Activated CD8-positive, alpha-beta T cell treated with anti-CD3 and anti-CD28 coated beads for 36 hours (primary cell): ENCODE data around the gene CSF1. TPM values are rescaled to one million over a fixed set of nuclear protein-coding genes. Genes with fewer than 3 reads are reported as not detected.

Experiments used
- ATAC-seq: fragments of 200-7000 bp; cut with Tn5 transposase; one replicate; pipeline ENCODE4 v1.10.0; 2021; ENCODE audit warnings: mild to moderate bottlenecking, moderate library complexity
- CTCF ChIA-PET: fragments of 350-600 bp; sonication (Branson Sonifier 250); formaldehyde crosslinking; loops from one replicate; lab custom pipeline; 2021; ENCODE audit warnings: antibody characterized with exemption; lab: Charles Lee
- POLR2A ChIA-PET: fragments of 350-600 bp; sonication (Branson Sonifier 250); formaldehyde crosslinking; loops from one replicate; lab custom pipeline; 2021; ENCODE audit warnings: antibody characterized with exemption; lab: Charles Lee
- DNase-seq: peaks from one replicate; pipeline ENCODE4 v3.0.0-alpha.2; 2020
- H3K27ac Mint-ChIP-seq: one replicate; pipeline ENCODE4 v1.8.0; 2021; ENCODE audit warnings: mild to moderate bottlenecking, mixed read lengths
- H3K27me3 Mint-ChIP-seq: one replicate; pipeline ENCODE4 v1.8.0; 2021; ENCODE audit warnings: mixed read lengths
- H3K36me3 Mint-ChIP-seq: one replicate; pipeline ENCODE4 v1.8.0; 2021; ENCODE audit warnings: low read depth, mixed read lengths
- H3K4me1 Mint-ChIP-seq: one replicate; pipeline ENCODE4 v1.8.0; 2021; ENCODE audit warnings: low read depth, mixed read lengths
- H3K4me3 Mint-ChIP-seq: one replicate; pipeline ENCODE4 v1.8.0; 2021; ENCODE audit warnings: mild to moderate bottlenecking, moderate library complexity, mixed read lengths
- H3K9me3 Mint-ChIP-seq: one replicate; pipeline ENCODE4 v1.8.0; 2021; ENCODE audit warnings: mixed read lengths
- intact Hi-C: fragments of 100-400 bp; cut with micrococcal nuclease; formaldehyde crosslinking; loops from one replicate; pipeline ENCODE4 v1.10.0; 2022
- total RNA-seq, 2 experiments: library from RNA; stranded (reverse); gene quantifications; one replicate each; pipeline ENCODE4 v1.2.3, GENCODE V29; 2021
- TF ChIP-seq, protein P1 (sequence below): fragments of 200-600 bp; IDR thresholded peaks from one replicate; pipeline ENCODE4 v1.8.0; 2022; ENCODE audit warnings: antibody characterized with exemption, mild to moderate bottlenecking

The CSF1 gene
- total RNA-seq, 2 experiments from 2014 or later: 28.3 to 33.3 TPM

DNA sequence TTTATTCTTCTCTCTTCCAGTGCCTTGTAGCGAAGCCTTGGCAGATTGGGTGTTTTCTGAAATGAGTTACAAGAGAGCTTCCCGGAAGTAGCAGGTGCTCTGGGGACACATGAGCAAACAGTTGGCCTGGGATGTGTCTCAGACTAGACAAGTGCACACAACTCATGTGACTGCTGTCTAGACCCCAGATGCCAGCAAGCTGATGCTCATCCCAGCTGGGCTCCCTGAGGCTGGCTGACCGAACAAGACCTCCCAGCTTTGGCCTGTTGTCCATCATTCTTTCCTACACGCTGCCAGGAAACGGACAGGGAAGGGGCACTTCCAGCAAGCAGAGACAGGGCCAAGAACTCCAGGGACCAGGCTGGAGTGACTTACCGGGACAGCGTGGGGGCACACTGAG lies 18.7 kb upstream of the CSF1 start:
- H3K36me3 Mint-ChIP-seq: no peaks in the 10 kb centered on the region
- intact Hi-C loops: no loop called here
- no peak overlapping the region for H3K4me3 Mint-ChIP-seq
- DNase-seq: no peak
- POLR2A ChIA-PET: interaction anchor here (1.2 to 2.5 kb wide), 5 partner anchors 10 to 90 kb away, joined by 3 to 11 read pairs (median 9); no protein-coding TSS in a partner anchor
- no peaks in the 10 kb centered on the region for H3K27me3 Mint-ChIP-seq
- peaks cover 34% of the 10 kb centered on the region for H3K4me1 Mint-ChIP-seq
- CTCF ChIA-PET: interaction anchor here (0.7 kb wide), 1 partner anchor 101 kb away, joined by 3 read pairs; no protein-coding TSS in a partner anchor
- TF ChIP-seq, protein P1, sequence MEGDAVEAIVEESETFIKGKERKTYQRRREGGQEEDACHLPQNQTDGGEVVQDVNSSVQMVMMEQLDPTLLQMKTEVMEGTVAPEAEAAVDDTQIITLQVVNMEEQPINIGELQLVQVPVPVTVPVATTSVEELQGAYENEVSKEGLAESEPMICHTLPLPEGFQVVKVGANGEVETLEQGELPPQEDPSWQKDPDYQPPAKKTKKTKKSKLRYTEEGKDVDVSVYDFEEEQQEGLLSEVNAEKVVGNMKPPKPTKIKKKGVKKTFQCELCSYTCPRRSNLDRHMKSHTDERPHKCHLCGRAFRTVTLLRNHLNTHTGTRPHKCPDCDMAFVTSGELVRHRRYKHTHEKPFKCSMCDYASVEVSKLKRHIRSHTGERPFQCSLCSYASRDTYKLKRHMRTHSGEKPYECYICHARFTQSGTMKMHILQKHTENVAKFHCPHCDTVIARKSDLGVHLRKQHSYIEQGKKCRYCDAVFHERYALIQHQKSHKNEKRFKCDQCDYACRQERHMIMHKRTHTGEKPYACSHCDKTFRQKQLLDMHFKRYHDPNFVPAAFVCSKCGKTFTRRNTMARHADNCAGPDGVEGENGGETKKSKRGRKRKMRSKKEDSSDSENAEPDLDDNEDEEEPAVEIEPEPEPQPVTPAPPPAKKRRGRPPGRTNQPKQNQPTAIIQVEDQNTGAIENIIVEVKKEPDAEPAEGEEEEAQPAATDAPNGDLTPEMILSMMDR: no peak
- ATAC-seq: no peak
- H3K27ac Mint-ChIP-seq: no peak overlapping the region
- no peaks in the 10 kb centered on the region for H3K9me3 Mint-ChIP-seq

DNA sequence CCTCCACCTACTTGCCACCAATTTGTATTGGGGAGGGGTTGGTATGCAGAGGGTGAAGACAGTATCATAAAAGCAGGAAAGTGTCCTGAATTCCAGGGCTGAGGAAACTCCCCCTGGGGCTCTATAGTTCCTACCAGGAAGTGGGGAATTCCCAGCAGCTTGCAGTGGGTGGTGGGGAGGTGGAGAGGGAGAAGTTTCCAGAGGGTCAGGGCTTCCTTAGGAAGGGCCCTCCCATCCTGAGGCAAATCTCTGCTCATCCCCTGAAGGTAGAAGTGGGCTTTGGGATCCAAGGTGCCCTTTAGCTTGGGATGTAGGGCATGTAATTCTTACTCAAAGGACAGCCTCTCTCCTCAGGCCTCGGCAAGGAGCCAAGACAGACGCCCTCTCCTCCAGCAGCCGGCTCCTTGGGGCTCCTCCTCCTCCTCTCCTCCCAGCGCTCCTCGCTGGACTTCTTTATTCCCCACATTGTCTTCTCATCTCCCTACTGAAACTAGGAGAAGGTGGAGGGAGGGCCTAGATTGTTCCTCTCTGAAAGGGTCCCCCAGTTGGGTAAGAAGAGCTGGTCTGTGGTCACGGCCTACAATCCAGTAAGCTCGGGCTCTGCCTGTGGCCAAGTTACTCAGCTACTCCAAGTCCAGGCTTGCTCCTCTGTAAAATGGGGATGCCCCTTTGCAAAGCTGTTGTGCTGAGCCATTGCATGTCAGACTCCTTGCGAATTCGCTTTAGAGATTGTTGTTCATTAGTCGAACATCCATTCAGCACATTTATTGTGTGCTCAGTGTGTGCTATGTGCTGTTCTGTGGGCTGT lies 17.9 kb upstream of the CSF1 start:
- ATAC-seq: no peak
- H3K4me1 Mint-ChIP-seq: peaks cover 34% of the 10 kb centered on the region
- POLR2A ChIA-PET: interaction anchor here (1.2 to 2.3 kb wide), 2 partner anchors 11 to 91 kb away, joined by 5 to 9 read pairs; no protein-coding TSS in a partner anchor
- no peaks in the 10 kb centered on the region for H3K36me3 Mint-ChIP-seq
- no peak overlapping the region for H3K27ac Mint-ChIP-seq
- intact Hi-C loops: no loop called here
- no peak overlapping the region for H3K4me3 Mint-ChIP-seq
- CTCF ChIA-PET: interaction anchor here (0.7 kb wide), 1 partner anchor 102 kb away, joined by 3 read pairs; no protein-coding TSS in a partner anchor
- no peaks in the 10 kb centered on the region for H3K9me3 Mint-ChIP-seq
- TF ChIP-seq, protein P1: no peak
- no peaks in the 10 kb centered on the region for H3K27me3 Mint-ChIP-seq
- DNase-seq: no peak

DNA sequence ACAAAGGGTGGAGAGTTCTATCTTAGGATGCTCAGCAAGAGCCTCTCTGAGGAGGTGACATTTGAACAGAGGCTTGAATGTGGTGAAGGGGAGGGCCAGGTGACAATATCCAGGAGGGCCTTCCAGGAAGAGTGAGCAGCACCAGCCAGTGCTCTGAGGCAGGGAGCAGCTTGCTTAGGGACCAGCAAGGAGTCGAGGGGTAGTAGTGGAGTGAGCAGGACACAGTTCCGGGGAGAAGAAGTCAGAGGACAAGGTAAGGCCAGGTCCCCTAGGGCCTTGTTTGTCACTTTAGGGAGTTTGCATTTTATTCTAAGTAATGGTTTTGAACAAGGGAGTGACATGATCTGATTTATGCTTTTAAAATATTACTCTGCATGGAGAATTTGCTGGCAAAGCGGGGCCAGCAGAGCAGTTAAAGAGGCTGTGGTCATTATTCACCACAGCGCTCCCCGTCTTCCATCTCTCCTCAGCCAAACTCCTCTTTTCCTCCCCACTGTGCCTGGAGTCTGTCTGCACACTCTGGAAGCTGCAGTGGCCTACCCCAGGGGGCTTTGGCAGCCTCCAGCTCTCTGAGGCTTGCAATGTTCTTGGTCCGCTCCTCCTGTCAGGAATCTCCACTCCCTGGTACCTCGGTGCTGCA lies 17.0 kb upstream of the CSF1 start:
- CTCF ChIA-PET: no interaction called here
- H3K9me3 Mint-ChIP-seq: no peaks in the 10 kb centered on the region
- no peak for DNase-seq
- H3K27ac Mint-ChIP-seq: no peak overlapping the region
- POLR2A ChIA-PET: interaction anchor here (1.4 kb wide), 1 partner anchor 446 kb away, joined by 4 read pairs; the partner anchor contains the start of gene RBM15
- peaks cover 34% of the 10 kb centered on the region for H3K4me1 Mint-ChIP-seq
- H3K36me3 Mint-ChIP-seq: no peaks in the 10 kb centered on the region
- intact Hi-C loops: no loop called here
- no peak overlapping the region for H3K4me3 Mint-ChIP-seq
- ATAC-seq: no peak
- TF ChIP-seq, protein P1: no peak
- no peaks in the 10 kb centered on the region for H3K27me3 Mint-ChIP-seq

DNA sequence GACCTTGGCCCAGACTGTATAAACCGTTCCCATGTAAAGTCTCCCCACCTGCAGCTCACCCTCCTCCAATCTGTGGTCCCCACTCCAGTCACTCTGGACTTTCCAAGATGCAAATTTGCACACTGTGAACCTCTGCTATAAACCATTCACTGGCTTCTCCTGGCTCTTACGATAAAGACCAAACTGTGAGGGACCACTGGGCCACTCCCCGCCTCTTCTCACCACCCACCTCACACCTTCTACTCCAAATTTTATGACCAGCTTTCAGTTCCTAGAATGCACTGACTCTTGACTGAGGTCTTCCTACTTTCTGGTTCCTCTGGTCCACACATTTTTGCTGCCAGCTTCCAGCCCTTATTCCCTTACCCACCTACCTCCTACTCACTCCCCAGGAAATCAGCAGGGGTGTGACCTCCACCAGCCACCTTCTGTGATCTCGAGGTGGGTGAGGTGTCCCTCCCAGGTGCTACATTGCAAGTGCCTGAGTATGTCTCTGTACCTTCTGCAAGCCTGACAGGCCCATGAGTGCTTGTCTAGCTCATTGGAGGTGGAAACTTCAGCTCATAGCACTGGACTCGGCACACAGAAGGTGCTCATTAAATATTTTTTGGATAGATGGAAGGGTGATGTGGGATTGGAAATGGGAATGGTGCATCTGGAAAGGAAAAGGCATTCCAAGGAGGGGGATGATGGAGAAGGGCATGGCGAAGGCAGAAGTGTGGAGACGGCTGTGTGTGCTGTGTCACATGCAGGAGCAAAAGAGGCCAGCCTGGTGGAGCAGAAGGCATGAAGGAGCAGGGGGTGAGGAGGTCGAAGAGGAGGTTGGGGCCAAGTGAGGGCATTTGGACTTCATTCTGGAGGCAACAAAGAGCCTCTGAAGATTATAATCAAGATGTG lies 15.6 kb upstream of the CSF1 start:
- H3K27me3 Mint-ChIP-seq: no peaks in the 10 kb centered on the region
- no peaks in the 10 kb centered on the region for H3K36me3 Mint-ChIP-seq
- peak; percentile 32 for ATAC-seq
- ChIA-PET POLR2A (interaction anchor here (0.8 to 1.4 kb wide), 3 partner anchors 13 to 444 kb away, joined by 3 to 4 read pairs (median 3); partner anchors contain the start of gene RBM15), CTCF (interaction anchor here (1.6 kb wide), 1 partner anchor 89 kb away, joined by 9 read pairs; the partner anchor contains the start of gene AHCYL1)
- DNase-seq: peak; percentile 60
- no peak overlapping the region for H3K27ac Mint-ChIP-seq
- intact Hi-C loops: no loop called here
- H3K4me3 Mint-ChIP-seq: no peak overlapping the region
- TF ChIP-seq, protein P1: no peak
- no peaks in the 10 kb centered on the region for H3K9me3 Mint-ChIP-seq
- peaks cover 25% of the 10 kb centered on the region for H3K4me1 Mint-ChIP-seq
